GM23248 (cell line): ENCODE measurements around the gene PARD3B. TPM values are rescaled to one million over a fixed set of nuclear protein-coding genes. Genes with fewer than 3 reads are reported as not detected.

ENCODE experiments used
- DNase-seq: peaks from one replicate; pipeline ENCODE4 v3.0.0-alpha.2; 2015
- H2AFZ ChIP-seq: fragments of 200-600 bp; sonication (generic); 2 replicates; pipeline ENCODE4 v1.6.1; 2016; ENCODE audit warnings: antibody characterized with exemption
- H3F3A ChIP-seq: fragments of 200-600 bp; sonication (generic); 2 replicates; pipeline ENCODE4 v1.6.1; 2016; ENCODE audit warnings: mild to moderate bottlenecking, antibody characterized with exemption, mixed run types; ENCODE audit not compliant: insufficient read depth
- H3K27ac ChIP-seq: fragments of 200-600 bp; sonication (generic); 2 replicates; pipeline ENCODE4 v1.5.1; 2016; ENCODE audit warnings: mild to moderate bottlenecking
- H3K27me3 ChIP-seq: fragments of 200-600 bp; sonication (generic); replicated peaks from 2 replicates; pipeline ENCODE4 v1.6.1; 2016; ENCODE audit warnings: mild to moderate bottlenecking; ENCODE audit not compliant: insufficient read depth
- H3K36me3 ChIP-seq: fragments of 200-600 bp; sonication (generic); 2 replicates; pipeline ENCODE4 v1.6.1; 2016; ENCODE audit warnings: low read depth, mild to moderate bottlenecking
- H3K4me1 ChIP-seq: fragments of 200-600 bp; sonication (generic); 2 replicates; pipeline ENCODE4 v1.6.1; 2016; ENCODE audit warnings: mild to moderate bottlenecking; ENCODE audit not compliant: insufficient read depth
- H3K4me2 ChIP-seq: fragments of 200-600 bp; sonication (generic); one replicate; pipeline ENCODE4 v1.6.1; 2016; ENCODE audit warnings: mild to moderate bottlenecking; ENCODE audit not compliant: unreplicated experiment
- H3K4me3 ChIP-seq: fragments of 200-600 bp; sonication (generic); 2 replicates; pipeline ENCODE4 v1.5.1; 2016; ENCODE audit warnings: mild to moderate bottlenecking
- H3K79me2 ChIP-seq: fragments of 200-600 bp; sonication (generic); 2 replicates; pipeline ENCODE4 v1.6.1; 2016; ENCODE audit warnings: mild to moderate bottlenecking; ENCODE audit not compliant: insufficient read depth
- H3K9ac ChIP-seq: fragments of 200-600 bp; sonication (generic); 2 replicates; pipeline ENCODE4 v1.6.1; 2016; ENCODE audit warnings: mild to moderate bottlenecking
- H3K9me2 ChIP-seq: fragments of 200-600 bp; sonication (generic); 2 replicates; pipeline ENCODE4 v1.6.1; 2016; ENCODE audit warnings: mixed run types, mild to moderate bottlenecking, moderate library complexity; ENCODE audit not compliant: insufficient read depth
- H3K9me3 ChIP-seq: fragments of 200-600 bp; sonication (generic); one replicate; pipeline ENCODE4 v1.6.1; 2017; ENCODE audit warnings: low read depth
- H4K20me1 ChIP-seq: fragments of 200-600 bp; sonication (generic); 2 replicates; pipeline ENCODE4 v1.6.0; 2016; ENCODE audit not compliant: insufficient read depth
- EZH2 ChIP-seq: fragments of 200-600 bp; sonication (generic); IDR thresholded peaks from 2 replicates; pipeline ENCODE4 v1.6.1; 2018; ENCODE audit warnings: antibody characterized with exemption, mild to moderate bottlenecking; ENCODE audit not compliant: insufficient read depth, poor library complexity, severe bottlenecking
- EZH2phosphoT487 ChIP-seq: fragments of 200-600 bp; sonication (generic); IDR thresholded peaks from 2 replicates; pipeline ENCODE4 v1.6.1; 2018; ENCODE audit warnings: antibody characterized with exemption, moderate library complexity, mild to moderate bottlenecking, low read depth; ENCODE audit not compliant: insufficient read depth
- WGBS, 2 experiments: methylation state at CpG; one replicate each; pipeline ENCODE4 v1.1.6; 2015 to 2017; ENCODE audit warnings: low lambda C conversion rate in 2 of 2, low coverage in 1 of 2; ENCODE audit errors: missing lambda C conversion rate in 2 of 2; 5-methylcytosine and 5-hydroxymethylcytosine counted together
- in situ Hi-C: fragments of 300-500 bp; cut with MboI; formaldehyde crosslinking; loops from 2 replicates; pipeline ENCODE4 v1.15.0; 2020
- polyA plus RNA-seq: library from polyadenylated mRNA; unstranded; fragments of >200 nt; fragmentation: Nextera tagmentation; extraction: Ambion mirVana; gene quantifications from 2 replicates; pipeline ENCODE4 v1.2.1, GENCODE V29; 2016
- total RNA-seq: library from RNA; depleted of rRNA; stranded (reverse); fragments of >200 nt; shearing (Covaris generic); gene quantifications from 2 replicates; pipeline ENCODE4 v1.2.3, GENCODE V29; 2014

PARD3B gene
- total and polyA plus RNA-seq, 2 experiments from 2014 or later: 2.5 to 6.9 TPM

DNA sequence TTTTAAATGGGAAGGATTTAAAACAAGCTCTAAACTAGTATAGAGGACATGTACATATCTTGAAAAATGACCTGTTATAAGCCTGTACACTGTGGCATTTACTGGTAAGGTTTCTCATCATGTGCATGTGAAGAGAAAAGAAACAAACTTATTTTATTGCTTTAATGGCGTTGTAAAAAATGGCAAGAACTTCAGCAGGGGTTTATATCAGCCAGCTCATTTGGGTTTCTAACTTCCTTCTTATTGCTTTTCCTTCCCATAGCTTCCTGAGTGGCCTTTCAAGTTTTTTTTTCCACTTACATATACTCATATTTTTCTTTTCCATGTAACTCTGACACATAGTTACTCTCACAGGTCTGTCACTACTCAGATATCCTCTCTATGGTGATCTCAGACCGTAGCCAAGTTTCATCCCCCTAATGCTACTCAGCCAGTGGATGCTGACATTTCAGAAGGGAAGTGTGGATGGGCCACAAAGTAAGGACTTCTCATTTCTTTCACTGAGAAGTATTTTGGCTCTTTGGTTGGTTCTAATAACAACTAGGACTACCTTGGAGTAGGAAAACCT is 198.2 kb downstream of the PARD3B start:
- Histone ChIP-seq H3K27ac (no peak overlapping the region), H3K4me3 (no peak overlapping the region), H3K9ac (no peak overlapping the region), H3K79me2 (no peaks in the 10 kb centered on the region), H3F3A (peaks cover 15% of the 10 kb centered on the region; the same call in 1 of the 2 replicates), H3K4me2 (no peak overlapping the region), H3K4me1 (peaks cover 4% of the 10 kb centered on the region), H3K36me3 (no peaks in the 10 kb centered on the region), H3K9me3 (no peaks in the 10 kb centered on the region), H2AFZ (no peak overlapping the region), H4K20me1 (no peaks in the 10 kb centered on the region), H3K9me2 (no peaks in the 10 kb centered on the region), H3K27me3 (no peaks in the 10 kb centered on the region)
- no peak for TF ChIP-seq EZH2phosphoT487
- no peak for TF ChIP-seq EZH2
- 85 to 92% methylated on average over 2 of the region's 2 CpGs for WGBS, 2 experiments
- in situ Hi-C loops: no loop called here
- DNase-seq: no peak

- Histone ChIP-seq H3K4me2 (no peak overlapping the region), H3K9ac (no peak overlapping the region), H3F3A (peaks cover 17% of the 10 kb centered on the region; the same call in 1 of the 2 replicates), H4K20me1 (no peaks in the 10 kb centered on the region), H3K9me3 (no peaks in the 10 kb centered on the region), H3K27ac (no peak overlapping the region), H3K9me2 (no peaks in the 10 kb centered on the region), H3K27me3 (no peaks in the 10 kb centered on the region), H3K4me3 (no peak overlapping the region), H2AFZ (no peak overlapping the region), H3K4me1 (peaks cover 14% of the 10 kb centered on the region), H3K36me3 (no peaks in the 10 kb centered on the region), H3K79me2 (no peaks in the 10 kb centered on the region)
- 57 to 59% methylated on average over 2 of the region's 2 CpGs for WGBS, 2 experiments
- TF ChIP-seq EZH2phosphoT487 (no peak), EZH2 (no peak)
- DNase-seq: no peak
- in situ Hi-C loops: no loop called here
Measured at GRCh38 chr2:204744506-204744905, 199.2 kb downstream of the PARD3B start.

DNA sequence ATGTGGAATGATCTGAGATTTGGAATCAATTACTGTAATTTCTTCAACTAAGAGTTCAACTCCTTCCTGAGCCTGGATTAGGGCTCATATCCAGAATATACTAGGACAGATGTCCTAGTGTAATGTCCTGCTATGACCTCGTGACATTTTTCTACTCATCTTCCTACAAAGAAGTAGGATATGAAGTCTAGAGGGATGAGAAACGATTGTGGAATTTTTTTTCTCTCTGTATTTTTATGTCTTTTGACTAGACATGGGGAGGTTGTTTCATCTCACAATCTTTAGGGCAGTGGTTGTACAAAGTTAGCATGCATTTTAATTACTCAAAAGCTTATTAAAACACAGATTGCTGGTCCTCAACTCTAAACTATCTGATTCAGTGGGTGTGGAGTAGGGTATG is 203.0 kb downstream of the PARD3B start:
- Histone ChIP-seq H3K36me3 (no peaks in the 10 kb centered on the region), H3K9me2 (no peaks in the 10 kb centered on the region), H2AFZ (no peak overlapping the region), H3F3A (peaks cover 21% of the 10 kb centered on the region; the same call in 1 of the 2 replicates), H3K9me3 (no peaks in the 10 kb centered on the region), H3K4me1 (peaks cover 21% of the 10 kb centered on the region), H3K9ac (no peak overlapping the region), H3K4me2 (peak overlapping the region; percentile 86), H4K20me1 (no peaks in the 10 kb centered on the region), H3K27me3 (no peaks in the 10 kb centered on the region), H3K79me2 (no peaks in the 10 kb centered on the region), H3K27ac (no peak overlapping the region), H3K4me3 (no peak overlapping the region)
- peak; percentile 16 for DNase-seq
- 43 to 47% methylated on average over 2 of the region's 2 CpGs for WGBS, 2 experiments
- in situ Hi-C loops: no loop called here
- TF ChIP-seq EZH2phosphoT487: no peak
- TF ChIP-seq EZH2: no peak

DNA sequence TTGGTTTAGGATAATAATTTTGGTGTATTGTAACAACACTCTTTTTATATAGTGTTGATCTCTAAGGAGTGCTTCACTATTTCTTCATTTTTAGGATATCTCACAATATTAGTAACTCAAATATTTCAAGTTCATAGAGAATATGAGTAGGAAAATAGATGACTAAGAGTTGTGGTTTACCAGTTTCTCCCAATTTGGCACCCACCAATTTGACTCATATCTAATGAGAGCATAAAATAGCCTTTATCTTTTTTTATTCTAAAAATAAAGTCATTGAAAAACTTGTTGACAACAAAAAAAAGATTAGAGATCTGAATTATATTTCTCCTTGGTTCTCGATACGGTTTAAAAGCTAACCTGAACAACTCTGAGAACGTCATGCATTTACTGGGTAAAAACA is 204.0 kb downstream of the PARD3B start:
- Histone ChIP-seq H3K4me1 (peaks cover 21% of the 10 kb centered on the region), H3K9me2 (no peaks in the 10 kb centered on the region), H3K4me2 (peak overlapping the region; percentile 86), H3K9ac (no peak overlapping the region), H3K36me3 (no peaks in the 10 kb centered on the region), H3K79me2 (no peaks in the 10 kb centered on the region), H3F3A (peaks cover 17% of the 10 kb centered on the region; the same call in 1 of the 2 replicates), H4K20me1 (no peaks in the 10 kb centered on the region), H3K4me3 (peak overlapping the region; percentile 52), H3K9me3 (no peaks in the 10 kb centered on the region), H2AFZ (no peak overlapping the region), H3K27ac (peak overlapping the region; percentile 19; the same call in 1 of the 2 replicates), H3K27me3 (no peaks in the 10 kb centered on the region)
- peak; percentile 87 for TF ChIP-seq EZH2phosphoT487
- no peak for TF ChIP-seq EZH2
- in situ Hi-C loops: no loop called here
- WGBS, 2 experiments: 2 to 9% methylated on average over 3 of the region's 3 CpGs
- peak; percentile 89 for DNase-seq
